Right lobe of liver (tissue), 4 donors: ENCODE results near the gene IKBKG.

Experiments used
- CTCF ChIP-seq, 4 donors: fragments of 200-600 bp in 3 of 4; fragments of 450-650 bp in 1 of 4; IDR thresholded peaks; one replicate each; pipeline versions ENCODE4 v1.5.1 to v1.8.0; 2016 to 2022; ENCODE audit warnings: antibody characterized with exemption in 4 of 4, mild to moderate bottlenecking in 2 of 4
- POLR2A ChIP-seq: fragments of 450-650 bp; IDR thresholded peaks from one replicate; pipeline ENCODE4 v1.6.1; 2017; ENCODE audit warnings: antibody characterized with exemption, mild to moderate bottlenecking
- donor health status: DM: no; HTN: no; CAD: no.
- donor health status: DM: no; HTN: no; CAD: no.
- donor health status: DM: no; HTN: yes; CAD: no.

- TF ChIP-seq CTCF (IDR thresholded peaks at IDR 0.05) (no peak), POLR2A (peak; percentile 52)
Observed at GRCh38 chrX:154546354-154547244, 821 bp upstream of the IKBKG start, which contains the start of gene G6PD.
